Neural crest cell (in vitro differentiated cells): ENCODE results near the gene SF1. TPM values are rescaled to one million over a fixed set of nuclear protein-coding genes. Genes with fewer than 3 reads are reported as not detected.

Experiments used
- DNase-seq: peaks from one replicate; pipeline ENCODE4 v3.0.0; 2021; ENCODE audit warnings: low read depth, mixed read lengths, low spot score
- H3K27ac Mint-ChIP-seq: one replicate; pipeline ENCODE4 v1.8.0; 2021; ENCODE audit warnings: mild to moderate bottlenecking, mixed read lengths; ENCODE audit not compliant: unreplicated experiment
- H3K27me3 Mint-ChIP-seq: 2 replicates; pipeline ENCODE4 v1.8.0; 2021; ENCODE audit warnings: low read depth, mild to moderate bottlenecking, mixed read lengths
- H3K36me3 Mint-ChIP-seq: 2 replicates; pipeline ENCODE4 v1.8.0; 2021; ENCODE audit warnings: low read depth, mild to moderate bottlenecking, mixed read lengths
- H3K4me1 Mint-ChIP-seq: 2 replicates; pipeline ENCODE4 v1.8.0; 2021; ENCODE audit warnings: mixed read lengths
- H3K4me3 Mint-ChIP-seq: one replicate; pipeline ENCODE4 v1.8.0; 2021; ENCODE audit warnings: mild to moderate bottlenecking, mixed read lengths
- H3K9me3 Mint-ChIP-seq: 2 replicates; pipeline ENCODE4 v1.8.0; 2021; ENCODE audit warnings: mixed read lengths
- long read RNA-seq: library from polyadenylated mRNA; unstranded; transcript quantifications from one replicate; pipeline ENCODE4 v2.0.0, GENCODE V29; 2020
- total RNA-seq: library from RNA; stranded (reverse); gene quantifications from 2 replicates; pipeline ENCODE4 v1.2.1, GENCODE V29; 2021
- TF ChIP-seq, protein P1 (sequence below): fragments of 200-600 bp; sonication (generic); conservative IDR thresholded peaks from 2 replicates; pipeline ENCODE4 v1.5.0; 2021; ENCODE audit warnings: antibody characterized with exemption, mild to moderate bottlenecking

The SF1 gene
- total RNA-seq = 578 and 592 TPM in 2 replicates
- long read RNA-seq, partial matches to known transcripts = 1 of 13 reads
- long read RNA-seq, other reads (novel, unspliced or antisense) = 10 of 13 reads

GRCh38 chr11:64778473-64779298 lies at the start of gene SF1:
Gene SF1, minus strand, starts transcription at chr11:64778542. Its CDS starts 150 bp downstream, at chr11:64778392.
- H3K4me3 Mint-ChIP-seq = peak within 1 kb of the TSS; percentile 99
- TF ChIP-seq, protein P1, sequence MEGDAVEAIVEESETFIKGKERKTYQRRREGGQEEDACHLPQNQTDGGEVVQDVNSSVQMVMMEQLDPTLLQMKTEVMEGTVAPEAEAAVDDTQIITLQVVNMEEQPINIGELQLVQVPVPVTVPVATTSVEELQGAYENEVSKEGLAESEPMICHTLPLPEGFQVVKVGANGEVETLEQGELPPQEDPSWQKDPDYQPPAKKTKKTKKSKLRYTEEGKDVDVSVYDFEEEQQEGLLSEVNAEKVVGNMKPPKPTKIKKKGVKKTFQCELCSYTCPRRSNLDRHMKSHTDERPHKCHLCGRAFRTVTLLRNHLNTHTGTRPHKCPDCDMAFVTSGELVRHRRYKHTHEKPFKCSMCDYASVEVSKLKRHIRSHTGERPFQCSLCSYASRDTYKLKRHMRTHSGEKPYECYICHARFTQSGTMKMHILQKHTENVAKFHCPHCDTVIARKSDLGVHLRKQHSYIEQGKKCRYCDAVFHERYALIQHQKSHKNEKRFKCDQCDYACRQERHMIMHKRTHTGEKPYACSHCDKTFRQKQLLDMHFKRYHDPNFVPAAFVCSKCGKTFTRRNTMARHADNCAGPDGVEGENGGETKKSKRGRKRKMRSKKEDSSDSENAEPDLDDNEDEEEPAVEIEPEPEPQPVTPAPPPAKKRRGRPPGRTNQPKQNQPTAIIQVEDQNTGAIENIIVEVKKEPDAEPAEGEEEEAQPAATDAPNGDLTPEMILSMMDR = no peak
- H3K9me3 Mint-ChIP-seq = no peaks in the 10 kb centered on the region

GRCh38 chr11:64827451-64827839 lies 49.1 kb upstream of the SF1 start:
- H3K9me3 Mint-ChIP-seq = no peaks in the 10 kb centered on the region
- peak overlapping the region; percentile 6 for H3K27ac Mint-ChIP-seq
- no peak for DNase-seq
- H3K4me3 Mint-ChIP-seq = no peak overlapping the region
- H3K4me1 Mint-ChIP-seq = peaks cover 16% of the 10 kb centered on the region
- no peaks in the 10 kb centered on the region for H3K36me3 Mint-ChIP-seq
- no peaks in the 10 kb centered on the region for H3K27me3 Mint-ChIP-seq
- TF ChIP-seq, protein P1 = no peak

More at GRCh38 chr11:64778473-64779298, at the start of gene SF1:
- H3K27ac Mint-ChIP-seq = peak within 1 kb of the TSS; percentile 97
- H3K36me3 Mint-ChIP-seq = peaks cover 29% of the 10 kb centered on the region
- peak; percentile 96 for DNase-seq
- peaks cover 45% of the 10 kb centered on the region for H3K4me1 Mint-ChIP-seq
- peaks cover 5% of the 10 kb centered on the region for H3K27me3 Mint-ChIP-seq

- peaks cover 18% of the 10 kb centered on the region for H3K4me1 Mint-ChIP-seq
Measured at GRCh38 chr11:64826578-64827450, 48.5 kb upstream of the SF1 start.

GRCh38 chr11:64826062-64826461 lies 47.7 kb upstream of the SF1 start:
- no peak overlapping the region for H3K4me3 Mint-ChIP-seq
- H3K27ac Mint-ChIP-seq = no peak overlapping the region
- peaks cover 18% of the 10 kb centered on the region for H3K4me1 Mint-ChIP-seq
- no peaks in the 10 kb centered on the region for H3K36me3 Mint-ChIP-seq
- no peaks in the 10 kb centered on the region for H3K27me3 Mint-ChIP-seq
- no peaks in the 10 kb centered on the region for H3K9me3 Mint-ChIP-seq
- no peak for DNase-seq
- TF ChIP-seq, protein P1 = no peak

More at GRCh38 chr11:64826578-64827450, 48.5 kb upstream of the SF1 start:
- no peaks in the 10 kb centered on the region for H3K36me3 Mint-ChIP-seq
- TF ChIP-seq, protein P1 = no peak
- H3K9me3 Mint-ChIP-seq = no peaks in the 10 kb centered on the region
- H3K27ac Mint-ChIP-seq = no peak overlapping the region
- no peaks in the 10 kb centered on the region for H3K27me3 Mint-ChIP-seq
- no peak overlapping the region for H3K4me3 Mint-ChIP-seq
- DNase-seq = no peak

DNA sequence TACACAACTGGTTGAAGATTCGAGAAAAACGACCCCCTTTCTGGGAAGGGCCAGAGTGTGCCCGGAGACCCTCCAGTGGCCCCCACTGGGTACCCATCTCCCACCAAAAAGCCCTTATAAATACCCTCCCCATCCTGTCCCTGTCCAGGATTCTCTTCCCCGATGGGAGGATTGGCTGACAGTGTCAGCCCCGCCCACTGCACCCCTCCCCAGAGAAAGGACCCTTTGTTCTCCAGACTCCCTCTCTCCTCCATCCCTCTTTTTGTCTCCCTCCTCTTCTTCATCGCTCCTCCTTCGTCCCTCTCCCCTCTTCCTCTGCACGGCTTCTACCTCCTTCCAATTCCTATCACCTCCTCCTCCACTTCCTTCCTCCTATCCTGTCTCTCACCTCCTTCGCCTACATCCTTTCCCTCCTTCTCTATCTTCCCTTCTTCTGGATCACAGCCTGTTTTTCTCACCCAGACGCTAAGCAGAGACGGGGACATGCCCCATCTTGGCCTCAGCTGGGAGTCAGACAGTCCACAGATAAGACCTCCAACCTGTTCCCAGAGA lies 45.3 kb upstream of the SF1 start:
- no peak overlapping the region for H3K27ac Mint-ChIP-seq

More for the DNA sequence above, 45.3 kb upstream of the SF1 start:
- H3K27me3 Mint-ChIP-seq = no peaks in the 10 kb centered on the region
- TF ChIP-seq, protein P1 = no peak
- H3K4me1 Mint-ChIP-seq = peaks cover 18% of the 10 kb centered on the region
- no peak overlapping the region for H3K4me3 Mint-ChIP-seq
- H3K9me3 Mint-ChIP-seq = no peaks in the 10 kb centered on the region
- DNase-seq = no peak
- H3K36me3 Mint-ChIP-seq = no peaks in the 10 kb centered on the region
